IPS DF 6.9 (cell line): ENCODE results near the gene AOPEP.

Experiments
- DNase-seq: peaks from one replicate; pipeline ENCODE4 v3.0.0-alpha.2; 2013; ENCODE audit warnings: low read depth, low spot score
- H3K27ac ChIP-seq: one replicate; pipeline ENCODE4 v1.5.1; 2013; ENCODE audit warnings: low read length, control low read depth
- H3K27me3 ChIP-seq: 2 replicates; pipeline ENCODE4 v1.6.1; 2013; ENCODE audit warnings: mild to moderate bottlenecking, low read length; ENCODE audit not compliant: control insufficient read depth, insufficient read depth
- H3K36me3 ChIP-seq: 2 replicates; pipeline ENCODE4 v1.6.1; 2013; ENCODE audit warnings: low read length; ENCODE audit not compliant: control insufficient read depth, insufficient read depth
- H3K4me1 ChIP-seq: 2 replicates; pipeline ENCODE4 v1.6.1; 2013; ENCODE audit warnings: low read length; ENCODE audit not compliant: control insufficient read depth, insufficient read depth
- H3K4me3 ChIP-seq: 2 replicates; pipeline ENCODE4 v1.5.1; 2013; ENCODE audit warnings: mild to moderate bottlenecking, low read length
- H3K9me3 ChIP-seq: 2 replicates; pipeline ENCODE4 v1.6.1; 2013; ENCODE audit warnings: low read length, inconsistent platforms; ENCODE audit not compliant: control insufficient read depth, insufficient read depth
- WGBS: extraction: QIAGEN DNeasy Blood & Tissue Kit; methylation state at CpG from one replicate; pipeline ENCODE4 v1.1.7; 2013; ENCODE audit warnings: mixed read lengths, missing lambda C conversion rate; ENCODE audit not compliant: insufficient read length, insufficient coverage; 5-methylcytosine and 5-hydroxymethylcytosine counted together

The AOPEP gene

DNA sequence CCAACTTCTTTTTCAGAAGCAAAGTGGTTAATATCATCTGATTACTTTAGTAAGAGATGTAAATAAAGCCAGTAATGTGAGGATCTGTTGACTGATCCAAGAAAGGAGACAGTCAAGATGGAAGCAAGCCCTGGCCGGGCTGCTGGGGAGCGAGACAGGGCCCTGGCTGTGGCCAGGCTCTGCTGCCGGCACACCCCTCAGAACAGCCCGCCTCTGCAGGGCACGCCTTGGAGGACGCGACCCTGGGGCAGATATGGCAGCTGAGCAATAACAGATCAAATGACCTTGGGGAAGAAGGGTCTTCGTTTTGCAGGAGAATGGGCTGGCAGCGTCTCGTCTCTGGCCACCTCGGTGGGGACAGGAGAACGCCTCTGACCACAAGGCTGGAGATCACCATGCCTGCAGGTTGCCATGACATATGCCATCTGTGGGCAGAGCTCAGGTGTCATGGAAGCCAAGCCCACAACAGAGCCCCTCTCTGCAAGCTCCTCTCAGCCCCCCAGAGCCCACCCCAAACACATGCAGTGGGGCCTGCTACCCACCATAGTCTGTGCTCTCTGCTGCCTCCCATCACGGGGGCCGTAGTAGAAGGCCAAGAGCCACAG is 384.5 kb downstream of the AOPEP start:
- Histone ChIP-seq H3K27me3 (no peaks in the 10 kb centered on the region), H3K9me3 (no peaks in the 10 kb centered on the region), H3K27ac (no peak overlapping the region), H3K36me3 (no peaks in the 10 kb centered on the region), H3K4me1 (no peaks in the 10 kb centered on the region), H3K4me3 (no peak overlapping the region)
- WGBS, result no CpG with 5 or more reads among the region's 14 CpGs
- DNase-seq, result no peak

DNA sequence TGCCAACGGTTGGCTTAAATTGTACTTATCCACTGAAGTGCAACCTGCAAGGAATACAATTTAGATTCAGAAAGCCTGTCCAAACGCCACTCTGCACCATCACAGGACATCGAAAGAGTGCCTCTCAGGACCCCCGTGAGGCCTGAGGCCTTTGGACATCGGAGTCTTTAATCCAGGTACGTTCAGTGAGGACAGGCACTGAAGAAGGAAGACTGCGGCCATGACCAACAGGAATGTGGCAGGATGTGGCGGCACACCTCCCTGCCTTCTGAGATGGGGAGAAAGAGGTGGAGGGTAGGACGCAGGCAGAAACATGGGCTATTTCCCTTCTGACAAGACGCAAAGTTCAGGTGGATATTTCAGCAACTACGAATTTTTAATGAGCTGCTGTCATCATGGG is 385.2 kb downstream of the AOPEP start:
- H3K4me1 ChIP-seq, result no peaks in the 10 kb centered on the region
- H3K9me3 ChIP-seq, result no peaks in the 10 kb centered on the region
- no peak for DNase-seq
- H3K27ac ChIP-seq, result no peak overlapping the region
- H3K27me3 ChIP-seq, result no peaks in the 10 kb centered on the region
- H3K4me3 ChIP-seq, result no peak overlapping the region
- no CpG with 5 or more reads among the region's 11 CpGs for WGBS
- H3K36me3 ChIP-seq, result no peaks in the 10 kb centered on the region

DNA sequence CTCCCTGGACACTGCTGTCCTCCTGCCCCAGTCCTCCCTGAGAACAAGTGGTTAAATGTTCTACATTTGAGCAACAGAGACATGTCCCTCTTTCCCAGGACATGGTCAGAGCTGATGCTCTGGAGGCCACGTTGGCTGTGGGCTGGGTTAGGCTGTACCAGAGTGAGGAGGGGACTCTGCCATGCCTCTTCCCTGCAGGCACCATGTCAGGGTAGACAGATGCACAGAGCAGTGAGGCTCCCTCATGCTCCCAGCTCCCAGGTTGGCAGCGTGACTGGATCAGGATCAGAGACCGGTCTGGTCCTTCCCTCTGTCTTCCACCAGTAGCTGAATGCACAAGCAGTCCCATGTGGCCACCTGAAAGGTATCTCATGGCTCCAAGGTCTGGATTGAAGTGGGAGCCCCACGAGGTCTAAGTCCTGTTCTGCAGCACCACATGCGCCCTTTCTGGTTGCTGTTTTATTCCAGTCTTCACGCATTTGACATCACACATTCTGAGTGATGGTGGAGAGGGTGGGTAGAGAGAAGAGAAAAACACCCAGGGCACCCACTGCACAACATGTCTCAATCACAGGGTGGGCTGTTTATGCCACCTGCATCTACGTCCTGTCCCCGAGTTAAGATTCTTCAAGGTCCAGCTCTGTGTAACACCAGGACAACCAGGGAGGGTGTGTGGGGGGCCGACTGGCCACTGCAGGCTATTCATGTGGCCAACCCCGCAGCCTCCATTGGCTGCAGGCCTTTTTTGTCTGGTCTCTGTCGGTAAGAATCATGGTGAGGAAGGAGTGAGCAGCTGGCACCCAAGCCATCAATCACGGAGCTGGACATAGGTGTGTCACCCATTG is 386.2 kb downstream of the AOPEP start:
- no peaks in the 10 kb centered on the region for H3K4me1 ChIP-seq
- no CpG with 5 or more reads among the region's 12 CpGs for WGBS
- H3K36me3 ChIP-seq, result no peaks in the 10 kb centered on the region
- DNase-seq, result no peak
- H3K4me3 ChIP-seq, result no peak overlapping the region
- no peak overlapping the region for H3K27ac ChIP-seq
- no peaks in the 10 kb centered on the region for H3K9me3 ChIP-seq
- H3K27me3 ChIP-seq, result no peaks in the 10 kb centered on the region

DNA sequence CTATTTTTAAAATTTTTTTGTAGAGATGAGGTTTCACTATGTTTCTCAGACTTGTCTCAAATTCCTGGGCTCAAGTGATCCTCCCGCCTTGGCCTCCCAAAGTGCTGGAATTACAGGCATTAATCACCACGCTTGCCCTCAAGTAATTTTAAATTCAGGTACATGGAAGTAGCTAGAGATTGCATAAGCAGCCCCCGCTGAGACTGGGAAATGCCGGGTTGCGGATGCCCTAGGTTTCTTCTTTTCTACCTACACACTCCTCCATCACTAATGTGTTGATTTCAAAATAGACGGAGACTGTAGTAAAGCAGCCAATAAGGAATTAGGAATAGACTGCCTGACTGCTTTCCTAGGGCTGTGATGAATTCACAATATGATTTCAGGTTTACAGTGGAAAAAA is 388.6 kb downstream of the AOPEP start:
- no peak for DNase-seq
- no peak overlapping the region for H3K27ac ChIP-seq
- WGBS, result no CpG with 5 or more reads among the region's 6 CpGs

DNA sequence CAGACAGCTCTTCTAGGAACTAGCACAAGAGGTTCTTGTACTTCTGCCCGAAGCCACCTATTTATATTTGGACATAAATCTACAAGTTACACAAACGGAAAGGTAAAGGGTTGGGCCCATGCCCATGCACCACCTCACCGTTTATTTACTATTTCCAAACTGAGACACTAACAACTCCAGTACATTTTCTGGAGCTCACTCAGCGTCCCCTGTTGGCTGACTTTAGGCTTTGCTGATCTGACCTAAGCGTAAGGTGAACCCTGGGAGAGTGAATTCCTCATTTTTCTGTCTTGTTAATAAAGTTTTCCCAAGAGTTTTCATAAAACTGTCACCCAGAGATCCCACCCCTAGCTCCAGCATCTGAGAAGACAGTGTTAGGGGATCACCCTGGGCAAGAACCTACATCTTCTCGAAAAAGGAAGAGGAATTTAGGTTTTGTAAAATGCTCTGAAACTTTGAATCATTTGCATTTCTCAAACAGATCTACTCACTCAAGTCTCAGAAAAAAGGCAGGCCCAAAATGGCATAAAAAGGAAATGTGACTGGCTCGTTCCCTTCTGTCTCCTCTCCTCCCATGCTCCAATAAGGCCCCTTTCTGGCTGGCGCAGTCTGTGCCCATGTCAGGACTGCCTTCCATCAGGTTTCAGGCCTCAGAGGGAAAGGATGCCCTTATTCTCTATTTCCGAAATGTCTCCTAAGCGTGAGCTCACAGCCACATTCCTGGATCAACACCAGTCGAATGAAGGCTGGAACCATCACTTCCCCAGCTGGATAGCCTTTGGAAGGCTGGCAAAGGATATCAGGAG is 389.7 kb downstream of the AOPEP start:
- H3K4me3 ChIP-seq, result no peak overlapping the region
- WGBS, result no CpG with 5 or more reads among the region's 11 CpGs
- DNase-seq, result no peak
- no peak overlapping the region for H3K27ac ChIP-seq
- H3K27me3 ChIP-seq, result no peaks in the 10 kb centered on the region
- no peaks in the 10 kb centered on the region for H3K9me3 ChIP-seq
- no peaks in the 10 kb centered on the region for H3K4me1 ChIP-seq
- H3K36me3 ChIP-seq, result no peaks in the 10 kb centered on the region

More for the DNA sequence above, 388.6 kb downstream of the AOPEP start:
- Histone ChIP-seq H3K4me3 (no peak overlapping the region), H3K9me3 (no peaks in the 10 kb centered on the region), H3K27me3 (no peaks in the 10 kb centered on the region), H3K36me3 (no peaks in the 10 kb centered on the region), H3K4me1 (no peaks in the 10 kb centered on the region)

DNA sequence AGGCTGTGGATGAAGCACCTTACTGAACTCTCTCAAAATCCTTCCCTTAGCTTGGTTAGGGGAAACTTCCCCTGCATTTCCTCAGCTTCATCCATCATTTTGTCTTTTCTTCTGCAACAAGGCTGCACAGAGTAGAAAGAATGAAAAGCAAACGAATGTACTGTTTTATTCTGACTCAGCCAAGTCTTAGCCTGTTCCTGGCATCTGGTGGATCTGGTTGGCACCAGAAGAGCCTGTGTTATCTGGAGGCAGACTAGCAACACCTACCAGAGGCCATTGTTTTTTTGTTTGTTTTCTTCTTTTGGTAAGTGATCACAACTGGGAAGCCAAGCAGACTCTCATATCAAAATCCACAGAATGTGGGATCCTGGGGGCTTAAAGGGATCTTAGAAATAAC is 390.3 kb downstream of the AOPEP start:
- Histone ChIP-seq H3K27ac (no peak overlapping the region), H3K4me3 (no peak overlapping the region), H3K36me3 (no peaks in the 10 kb centered on the region), H3K9me3 (no peaks in the 10 kb centered on the region), H3K4me1 (no peaks in the 10 kb centered on the region), H3K27me3 (no peaks in the 10 kb centered on the region)
- no peak for DNase-seq
- no CpG with 5 or more reads among the region's 1 CpG for WGBS

DNA sequence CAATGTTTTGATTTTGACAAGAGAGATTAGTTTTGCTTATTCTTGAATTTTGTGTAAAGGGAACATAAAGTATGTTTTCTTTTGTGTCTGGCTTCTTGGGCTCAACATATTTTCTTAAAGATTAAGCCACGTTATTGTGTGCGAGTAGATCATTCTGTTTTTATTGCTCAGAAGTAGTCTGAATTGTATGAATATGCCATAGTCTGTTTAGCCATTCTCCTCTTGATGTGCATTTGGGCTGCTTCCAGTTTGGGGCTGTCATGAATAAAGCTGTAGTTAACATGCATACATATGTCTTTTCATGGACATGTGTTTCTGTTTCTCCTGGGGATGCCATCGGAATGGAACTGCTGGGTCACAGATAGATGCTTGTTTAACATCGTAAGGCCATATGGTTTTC is 392.1 kb downstream of the AOPEP start:
- Histone ChIP-seq H3K9me3 (no peaks in the 10 kb centered on the region), H3K27me3 (no peaks in the 10 kb centered on the region), H3K4me1 (no peaks in the 10 kb centered on the region), H3K4me3 (no peak overlapping the region), H3K27ac (no peak overlapping the region), H3K36me3 (no peaks in the 10 kb centered on the region)
- no CpG with 5 or more reads among the region's 4 CpGs for WGBS
- no peak for DNase-seq

DNA sequence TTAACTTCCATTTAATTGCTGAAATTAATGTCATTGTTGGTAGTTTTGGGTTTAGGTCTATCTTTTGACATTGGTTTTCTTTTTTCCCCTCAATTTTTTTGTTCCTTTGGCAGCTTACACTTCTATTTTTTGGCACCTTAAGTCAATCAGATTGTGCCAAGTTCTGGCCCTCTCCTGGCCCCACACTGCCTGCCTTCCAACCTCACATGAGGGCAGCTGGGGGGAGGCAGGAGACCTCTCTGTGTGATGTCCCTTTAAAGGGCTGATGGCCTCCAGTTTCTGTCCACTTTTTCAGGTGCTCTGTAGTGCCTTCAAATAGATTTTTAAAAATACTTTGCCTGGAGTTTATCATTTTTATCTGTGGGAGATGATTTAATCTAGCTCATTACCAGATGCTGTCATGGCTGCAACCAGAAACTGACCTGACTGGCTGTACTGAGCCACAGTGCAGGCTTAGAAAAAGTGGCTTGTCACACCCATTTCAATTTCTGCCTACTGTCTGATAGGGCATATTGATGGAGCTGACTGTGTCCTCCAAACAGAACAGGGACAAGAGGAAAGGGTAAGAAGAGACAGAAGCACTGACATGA is 394.4 kb downstream of the AOPEP start:
- H3K4me3 ChIP-seq, result no peak overlapping the region
- no peaks in the 10 kb centered on the region for H3K4me1 ChIP-seq
- H3K27me3 ChIP-seq, result no peaks in the 10 kb centered on the region
- H3K9me3 ChIP-seq, result no peaks in the 10 kb centered on the region
- no peak for DNase-seq
- H3K27ac ChIP-seq, result no peak overlapping the region
- H3K36me3 ChIP-seq, result no peaks in the 10 kb centered on the region

DNA sequence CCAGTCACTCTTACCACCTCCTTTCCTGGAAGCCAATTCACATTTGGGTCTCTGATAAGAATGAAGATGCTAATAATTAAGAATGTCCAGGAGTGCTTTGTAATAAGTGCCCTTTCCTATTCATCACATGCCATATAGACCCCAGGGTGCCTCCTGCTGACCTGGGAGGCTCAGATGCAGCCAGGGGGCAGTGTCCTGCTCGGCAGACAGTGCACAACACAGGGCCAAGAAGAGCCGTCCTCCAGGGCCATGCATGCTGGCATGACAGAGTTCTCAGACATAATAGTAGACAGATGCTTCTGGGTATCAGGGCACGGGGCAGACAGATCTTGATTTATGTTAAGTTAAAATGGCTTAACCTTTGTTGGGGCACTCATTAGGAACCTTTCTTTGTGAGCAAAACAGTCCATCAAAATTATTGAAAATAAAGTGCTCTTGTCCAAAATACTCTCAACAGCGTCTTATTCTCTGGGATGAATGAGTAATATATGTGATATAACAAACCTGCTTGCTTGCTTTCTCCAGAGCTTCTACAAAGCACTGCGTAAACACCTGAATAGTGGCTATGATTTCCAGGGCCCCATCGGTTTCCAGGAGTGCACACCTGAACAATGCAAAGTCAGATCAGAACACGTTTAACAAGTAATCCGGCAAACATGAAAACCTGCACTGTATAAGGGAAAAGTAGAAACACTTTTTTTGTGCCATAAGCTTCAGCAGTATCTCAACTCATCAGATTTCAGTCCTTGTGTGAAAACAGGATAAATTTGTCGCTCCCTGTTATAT is 398.3 kb downstream of the AOPEP start:
- no CpG with 5 or more reads among the region's 9 CpGs for WGBS

DNA sequence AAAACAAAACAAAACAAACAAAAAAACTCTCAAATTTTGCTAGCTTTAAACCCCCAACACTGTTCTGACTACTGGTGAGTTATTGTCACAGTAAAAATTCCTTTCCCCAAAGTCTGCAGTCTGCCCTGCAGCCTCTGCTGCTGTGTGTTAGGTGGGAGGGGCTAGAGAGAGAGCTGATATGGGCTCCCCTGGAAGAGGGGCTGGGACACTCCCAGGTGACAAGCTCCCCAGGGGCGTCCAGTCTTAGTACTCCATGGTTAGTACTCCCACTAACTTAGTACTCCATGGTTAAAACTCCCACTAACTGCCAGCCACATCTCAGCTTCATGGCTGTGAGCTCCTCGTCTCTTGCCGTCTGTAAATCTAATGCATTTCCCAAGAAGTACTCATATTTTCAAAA is 399.2 kb downstream of the AOPEP start:
- H3K27ac ChIP-seq, result no peak overlapping the region
- no peaks in the 10 kb centered on the region; the same call in 1 of the 2 replicates for H3K4me1 ChIP-seq
- H3K36me3 ChIP-seq, result no peaks in the 10 kb centered on the region
- WGBS, result no CpG with 5 or more reads among the region's 3 CpGs
- H3K4me3 ChIP-seq, result no peak overlapping the region
- no peaks in the 10 kb centered on the region for H3K9me3 ChIP-seq
- no peak for DNase-seq
- no peaks in the 10 kb centered on the region for H3K27me3 ChIP-seq

More for the DNA sequence above, 398.3 kb downstream of the AOPEP start:
- H3K4me3 ChIP-seq, result no peak overlapping the region
- H3K9me3 ChIP-seq, result no peaks in the 10 kb centered on the region
- no peak for DNase-seq
- H3K27me3 ChIP-seq, result no peaks in the 10 kb centered on the region
- no peaks in the 10 kb centered on the region for H3K36me3 ChIP-seq
- no peak overlapping the region for H3K27ac ChIP-seq
- H3K4me1 ChIP-seq, result no peaks in the 10 kb centered on the region; the same call in 1 of the 2 replicates
